NCI-H1417 (cell line): ENCODE data around the gene CDKN2AIP.
"Not testable (repeated sequence)": the region's sequence is repeated elsewhere in the genome, so short reads cannot be mapped to it uniquely, and the experiment has no call there.

ENCODE experiments used
- DNase-seq, 3 experiments: peaks; one replicate each; lab custom pipeline; 2025; lab: John Stamatoyannopoulos, UW

CDKN2AIP gene

GRCh38 chr4:183448436-183448835, 4.0 kb downstream of the CDKN2AIP start:
- no peak for DNase-seq

- DNase-seq, result no peak
Observed at GRCh38 chr4:183449193-183449882, 4.9 kb downstream of the CDKN2AIP start.

- DNase-seq, result no peak
Observed at GRCh38 chr4:183450108-183450507, 5.7 kb downstream of the CDKN2AIP start.

- DNase-seq, result no peak
Observed at GRCh38 chr4:183455431-183456195, 11.2 kb downstream of the CDKN2AIP start.

GRCh38 chr4:183458005-183458404, 13.6 kb downstream of the CDKN2AIP start:
- no peak for DNase-seq

- not testable (repeated sequence) for DNase-seq
Observed at GRCh38 chr4:183463903-183464619, 19.6 kb downstream of the CDKN2AIP start.

GRCh38 chr4:183465879-183466278, 21.4 kb downstream of the CDKN2AIP start:
- DNase-seq, result not testable (repeated sequence)

GRCh38 chr4:183467246-183467645, 22.8 kb downstream of the CDKN2AIP start:
- no peak for DNase-seq

GRCh38 chr4:183468210-183469095, 24.0 kb downstream of the CDKN2AIP start:
- no peak for DNase-seq

GRCh38 chr4:183469285-183469684, 24.8 kb downstream of the CDKN2AIP start:
- DNase-seq, result no peak

- no peak for DNase-seq
Observed at GRCh38 chr4:183469936-183470335, 25.5 kb downstream of the CDKN2AIP start.

GRCh38 chr4:183470821-183471220, 26.4 kb downstream of the CDKN2AIP start:
- no peak for DNase-seq

GRCh38 chr4:183471946-183472708, 27.7 kb downstream of the CDKN2AIP start:
- peak; percentile 54 to 85 (median 78) for DNase-seq

GRCh38 chr4:183478123-183478522, 33.7 kb downstream of the CDKN2AIP start:
- DNase-seq, result no peak

GRCh38 chr4:183478926-183479325, 34.5 kb downstream of the CDKN2AIP start:
- DNase-seq, result no peak

GRCh38 chr4:183482515-183483095, 38.2 kb downstream of the CDKN2AIP start:
- not testable (repeated sequence) for DNase-seq

- DNase-seq, result no peak
Observed at GRCh38 chr4:183483997-183484396, 39.6 kb downstream of the CDKN2AIP start.

- DNase-seq, result no peak
Observed at GRCh38 chr4:183485411-183486160, 41.1 kb downstream of the CDKN2AIP start.

GRCh38 chr4:183492791-183493222, 48.4 kb downstream of the CDKN2AIP start:
- DNase-seq, result no peak

- no peak for DNase-seq
Observed at GRCh38 chr4:183493246-183493645, 48.8 kb downstream of the CDKN2AIP start.
